Measurements from ENCODE around the gene ITPK1. TPM values are rescaled to one million over a fixed set of nuclear protein-coding genes. Genes with fewer than 3 reads are reported as not detected.
A peak's percentile ranks its signal among the peaks of the same experiment; 100 is the strongest.

Gene ITPK1
- total and polyA plus RNA-seq, 2 experiments from 2014 or later, result 18.7 to 35.0 TPM

DNA sequence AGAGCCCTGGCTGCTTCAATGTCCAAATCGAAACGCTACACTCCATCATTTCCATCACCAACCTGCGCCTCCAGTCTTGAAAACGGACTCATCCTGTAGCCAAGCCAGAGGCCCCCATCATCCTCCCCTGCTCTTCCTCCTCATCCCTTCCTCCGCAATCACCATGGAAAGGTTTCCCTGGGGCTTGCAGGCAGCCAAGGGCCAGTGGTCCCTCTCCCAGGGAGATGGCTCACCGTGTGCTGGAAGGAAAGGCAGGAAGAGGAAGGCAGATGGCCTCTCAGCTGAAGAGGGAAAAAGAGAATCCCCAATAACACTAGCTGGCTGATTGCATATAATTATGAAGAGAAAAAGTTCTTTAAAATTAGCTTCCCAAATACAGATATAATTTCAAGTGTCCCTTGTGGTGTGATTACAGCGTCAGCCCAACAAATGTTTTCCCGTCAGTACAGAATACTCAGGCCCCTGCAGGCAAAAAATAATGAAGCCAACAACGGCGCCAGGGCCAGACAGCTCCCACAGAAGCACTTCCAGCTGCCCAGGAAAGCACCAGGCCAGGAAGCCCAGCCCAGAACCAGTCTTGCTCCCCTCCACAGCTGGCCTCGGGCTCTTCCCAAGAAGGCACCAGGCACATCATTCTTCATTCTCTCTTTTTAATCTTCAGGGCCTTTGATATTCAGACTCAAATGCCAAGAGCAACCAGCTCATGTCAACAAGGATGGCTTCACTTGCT is 24.7 kb downstream of the ITPK1 start:
- no peaks in the 10 kb centered on the region for H3K36me3 ChIP-seq (ENCODE audit: low read depth)
- H3K9me3 ChIP-seq (ENCODE audit: low read depth), result no peaks in the 10 kb centered on the region
- 67 to 70% methylated on average over 11 of the region's 11 CpGs for WGBS, 2 experiments (ENCODE audit: low coverage in 1 of 2, low lambda C conversion rate in 2 of 2, missing lambda C conversion rate in 2 of 2)
- peaks cover 34% of the 10 kb centered on the region for H3K79me2 ChIP-seq (ENCODE audit: insufficient read depth)
- H3K4me1 ChIP-seq (ENCODE audit: insufficient read depth), result peaks cover 9% of the 10 kb centered on the region
- no peaks in the 10 kb centered on the region for H3K27me3 ChIP-seq (replicated peaks; ENCODE audit: insufficient read depth)
- no peak overlapping the region for H3K4me3 ChIP-seq
- DNase-seq, result peak; percentile 28
- no peaks in the 10 kb centered on the region for H4K20me1 ChIP-seq (ENCODE audit: insufficient read depth)
- no peak overlapping the region for H2AFZ ChIP-seq
- no peaks in the 10 kb centered on the region for H3K9me2 ChIP-seq (ENCODE audit: insufficient read depth)
- H3F3A ChIP-seq (ENCODE audit: insufficient read depth), result no peaks in the 10 kb centered on the region
- H3K27ac ChIP-seq, result no peak overlapping the region
- TF ChIP-seq EZH2 (IDR thresholded peaks at IDR 0.05; ENCODE audit: insufficient read depth, poor library complexity, severe bottlenecking) (no peak), EZH2phosphoT487 (IDR thresholded peaks at IDR 0.05; ENCODE audit: insufficient read depth, low read depth) (no peak)
- in situ Hi-C loops (cut with MboI), result no loop called here
- no peak overlapping the region for H3K4me2 ChIP-seq (ENCODE audit: unreplicated experiment)
- no peak overlapping the region for H3K9ac ChIP-seq

GRCh38 chr14:93089521-93090269 is 26.0 kb downstream of the ITPK1 start:
- H2AFZ ChIP-seq, result no peak overlapping the region
- H3K9ac ChIP-seq, result no peak overlapping the region
- H3K9me3 ChIP-seq (ENCODE audit: low read depth), result no peaks in the 10 kb centered on the region
- no peak overlapping the region for H3K27ac ChIP-seq
- TF ChIP-seq EZH2 (IDR thresholded peaks at IDR 0.05; ENCODE audit: insufficient read depth, poor library complexity, severe bottlenecking), result no peak
- no peak for TF ChIP-seq EZH2phosphoT487 (IDR thresholded peaks at IDR 0.05; ENCODE audit: insufficient read depth, low read depth)
- H4K20me1 ChIP-seq (ENCODE audit: insufficient read depth), result no peaks in the 10 kb centered on the region
- no peaks in the 10 kb centered on the region for H3K36me3 ChIP-seq (ENCODE audit: low read depth)
- WGBS, 2 experiments (ENCODE audit: low coverage in 1 of 2, low lambda C conversion rate in 2 of 2, missing lambda C conversion rate in 2 of 2), result 95 to 97% methylated on average over 8 to 10 of the region's 10 CpGs
- no peak for DNase-seq
- in situ Hi-C loops (cut with MboI), result no loop called here
- no peaks in the 10 kb centered on the region for H3K9me2 ChIP-seq (ENCODE audit: insufficient read depth)
- no peaks in the 10 kb centered on the region for H3K27me3 ChIP-seq (replicated peaks; ENCODE audit: insufficient read depth)
- no peak overlapping the region for H3K4me3 ChIP-seq
- H3F3A ChIP-seq (ENCODE audit: insufficient read depth), result no peaks in the 10 kb centered on the region
- H3K4me2 ChIP-seq (ENCODE audit: unreplicated experiment), result no peak overlapping the region
- peaks cover 24% of the 10 kb centered on the region; the same call in 1 of the 2 replicates for H3K79me2 ChIP-seq (ENCODE audit: insufficient read depth)
- peaks cover 9% of the 10 kb centered on the region for H3K4me1 ChIP-seq (ENCODE audit: insufficient read depth)

DNA sequence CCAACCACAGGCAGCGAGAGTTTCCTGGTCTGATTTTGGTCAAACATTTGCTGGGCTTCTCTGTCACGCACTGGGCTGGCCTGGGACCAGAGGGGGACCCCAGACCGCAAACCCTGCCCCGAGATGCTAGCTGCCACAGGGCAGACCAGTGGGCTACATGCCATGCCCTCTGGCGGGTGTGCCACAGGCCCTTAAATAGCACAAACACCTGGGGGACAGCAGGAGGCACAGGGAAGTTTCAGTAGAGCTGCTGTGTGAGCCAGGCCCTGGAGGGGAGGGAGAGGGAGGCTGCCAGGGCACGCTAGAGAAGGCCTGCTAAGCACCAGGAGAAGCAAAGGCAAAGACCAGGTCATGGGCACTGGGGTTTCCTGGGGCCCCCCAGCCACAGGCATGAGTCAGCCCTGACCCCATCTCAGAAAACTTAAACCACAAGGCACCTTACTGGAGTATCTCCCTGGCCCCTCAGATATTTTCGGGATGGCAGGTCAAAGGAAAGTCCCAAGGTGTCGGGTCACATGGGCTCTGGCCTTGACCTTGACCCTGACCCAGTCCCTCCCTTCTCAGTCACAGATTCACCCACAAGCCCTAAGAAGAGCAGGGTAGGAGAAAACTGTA is 29.2 kb downstream of the ITPK1 start:
- Histone ChIP-seq H3K36me3 (ENCODE audit: low read depth) (no peaks in the 10 kb centered on the region), H3K9me3 (ENCODE audit: low read depth) (no peaks in the 10 kb centered on the region), H3K9me2 (ENCODE audit: insufficient read depth) (no peaks in the 10 kb centered on the region), H3K4me2 (ENCODE audit: unreplicated experiment) (no peak overlapping the region), H3K9ac (no peak overlapping the region), H3K4me1 (ENCODE audit: insufficient read depth) (peaks cover 9% of the 10 kb centered on the region), H4K20me1 (ENCODE audit: insufficient read depth) (no peaks in the 10 kb centered on the region; the same call in 1 of the 2 replicates), H3F3A (ENCODE audit: insufficient read depth) (no peaks in the 10 kb centered on the region), H2AFZ (no peak overlapping the region), H3K79me2 (ENCODE audit: insufficient read depth) (peaks cover 30% of the 10 kb centered on the region; the same call in 1 of the 2 replicates), H3K27ac (no peak overlapping the region), H3K27me3 (replicated peaks; ENCODE audit: insufficient read depth) (no peaks in the 10 kb centered on the region), H3K4me3 (no peak overlapping the region)
- no peak for TF ChIP-seq EZH2 (IDR thresholded peaks at IDR 0.05; ENCODE audit: insufficient read depth, poor library complexity, severe bottlenecking)
- TF ChIP-seq EZH2phosphoT487 (IDR thresholded peaks at IDR 0.05; ENCODE audit: insufficient read depth, low read depth), result no peak
- in situ Hi-C loops (cut with MboI), result no loop called here
- no peak for DNase-seq
- WGBS, 2 experiments (ENCODE audit: low coverage in 1 of 2, low lambda C conversion rate in 2 of 2, missing lambda C conversion rate in 2 of 2), result 87 to 89% methylated on average over 8 of the region's 8 CpGs

GRCh38 chr14:93085911-93086310 is 29.8 kb downstream of the ITPK1 start:
- Histone ChIP-seq H3K27me3 (replicated peaks; ENCODE audit: insufficient read depth) (no peaks in the 10 kb centered on the region), H2AFZ (no peak overlapping the region), H3K9ac (no peak overlapping the region), H3K9me2 (ENCODE audit: insufficient read depth) (no peaks in the 10 kb centered on the region), H4K20me1 (ENCODE audit: insufficient read depth) (no peaks in the 10 kb centered on the region; the same call in 1 of the 2 replicates), H3F3A (ENCODE audit: insufficient read depth) (no peaks in the 10 kb centered on the region), H3K4me3 (no peak overlapping the region), H3K9me3 (ENCODE audit: low read depth) (no peaks in the 10 kb centered on the region), H3K36me3 (ENCODE audit: low read depth) (no peaks in the 10 kb centered on the region), H3K27ac (no peak overlapping the region), H3K4me2 (ENCODE audit: unreplicated experiment) (no peak overlapping the region), H3K79me2 (ENCODE audit: insufficient read depth) (peaks cover 30% of the 10 kb centered on the region; the same call in 1 of the 2 replicates), H3K4me1 (ENCODE audit: insufficient read depth) (peaks cover 9% of the 10 kb centered on the region)
- DNase-seq, result peak; percentile 11
- TF ChIP-seq EZH2 (IDR thresholded peaks at IDR 0.05; ENCODE audit: insufficient read depth, poor library complexity, severe bottlenecking) (no peak), EZH2phosphoT487 (IDR thresholded peaks at IDR 0.05; ENCODE audit: insufficient read depth, low read depth) (no peak)
- in situ Hi-C loops (cut with MboI), result no loop called here
- 68 to 82% methylated on average over 3 of the region's 3 CpGs for whole genome bisulfite sequencing, 2 experiments (ENCODE audit: low coverage in 1 of 2, low lambda C conversion rate in 2 of 2, missing lambda C conversion rate in 2 of 2)

All from GM23248 (cell line).